K562 (cell line): ENCODE results near the gene MALRD1. TPM values are rescaled to one million over a fixed set of nuclear protein-coding genes. Genes with fewer than 3 reads are reported as not detected.

Source experiments
- ATF3 ChIP-seq, 2 experiments: fragments of 450-650 bp in 1 of 2; sonication (generic) in 1 of 2; formaldehyde crosslinking in 1 of 2; IDR thresholded peaks in 1 of 2; conservative IDR thresholded peaks in 1 of 2; 2 replicates each; pipeline versions ENCODE4 v1.6.1 to v1.8.1; 2016 to 2023; ENCODE audit warnings: mild to moderate bottlenecking in 2 of 2, moderate library complexity in 2 of 2, inconsistent platforms in 1 of 2, missing genetic modification reagents in 1 of 2
- ETV5 ChIP-seq: sonication (generic); formaldehyde crosslinking; IDR thresholded peaks from 2 replicates; pipeline ENCODE4 v1.4.0; 2020; ENCODE audit warnings: low read depth, mild to moderate bottlenecking, missing genetic modification reagents
- GATAD2A ChIP-seq: fragments of 450-650 bp; IDR thresholded peaks from 2 replicates; pipeline ENCODE4 v1.6.1; 2017
- HBP1 ChIP-seq: fragments of 450-650 bp; formaldehyde crosslinking; IDR thresholded peaks from 2 replicates; pipeline ENCODE4 v1.4.0; 2022; ENCODE audit warnings: missing genetic modification characterization
- PHB2 ChIP-seq: fragments of 450-650 bp; IDR thresholded peaks from 2 replicates; pipeline ENCODE4 v1.6.1; 2017; ENCODE audit warnings: low read depth
- RFX1 ChIP-seq: fragments of 450-650 bp; IDR thresholded peaks from 2 replicates; pipeline ENCODE4 v1.6.1; 2016; ENCODE audit warnings: mild to moderate bottlenecking, moderate library complexity
- TGIF2 ChIP-seq: sonication (generic); formaldehyde crosslinking; IDR thresholded peaks from 2 replicates; pipeline ENCODE4 v1.8.1; 2022; ENCODE audit warnings: mild to moderate bottlenecking, missing genetic modification reagents, moderate library complexity
- THRB ChIP-seq: fragments of 450-650 bp; formaldehyde crosslinking; conservative IDR thresholded peaks from 2 replicates; pipeline ENCODE4 v1.4.0; 2022; ENCODE audit warnings: mild to moderate bottlenecking, missing genetic modification characterization
- ZNF583 ChIP-seq: fragments of 250-450 bp; sonication (Bioruptor Pico); IDR thresholded peaks from 2 replicates; pipeline ENCODE4 v1.4.0; 2020
- polyA plus RNA-seq, 8 experiments: library from polyadenylated mRNA; depleted of rRNA in 4 of 8; stranded (reverse) in 5 of 8; unstranded in 3 of 8; fragments of >200 nt; fragmentation: Nextera tagmentation in 2 of 8; fragmentation: Illumina TruSeq in 1 of 8; extraction: Ambion mirVana in 2 of 8; extraction: Trizol in 1 of 8; gene quantifications; 2 replicates each; pipeline versions ENCODE4 v1.2.1 to v1.2.3, GENCODE V29; 2011 to 2014; ENCODE audit warnings: inconsistent platforms in 1 of 8, missing spikeins in 1 of 8
- total RNA-seq, 7 experiments: library from RNA; depleted of rRNA in 6 of 7; stranded (reverse); fragments of >200 nt in 6 of 7; fragmentation: Illumina TruSeq in 2 of 7; extraction: Trizol in 2 of 7; gene quantifications; 2 replicates each; pipeline versions ENCODE4 v1.2.1 to v1.2.3, GENCODE V29; 2011 to 2021; ENCODE audit warnings: low replicate concordance in 1 of 7
- TF ChIP-seq, protein P1 (sequence below): IDR thresholded peaks from 3 replicates; pipeline ENCODE4 v1.6.1; 2011; ENCODE audit warnings: borderline replicate concordance, mild to moderate bottlenecking, moderate library complexity; ENCODE audit not compliant: insufficient read length; ENCODE audit errors: extremely low read depth

The MALRD1 gene
- total and polyA plus RNA-seq, 9 of the 15 experiments (the other 6 are each of a cell fraction or from before 2014, with no cell fraction given), result not detected

- TF ChIP-seq ATF3 (IDR thresholded peaks at IDR 0.05), result no peak
- no peak for TF ChIP-seq ATF3 (CRISPR knock-in tag; conservative IDR thresholded peaks at IDR 0.05)
- no peak for TF ChIP-seq RFX1
- no peak for TF ChIP-seq TGIF2 (CRISPR knock-in tag)
- no peak for TF ChIP-seq HBP1 (CRISPR knock-in tag)
- no peak for TF ChIP-seq ETV5
- no peak for TF ChIP-seq GATAD2A
- TF ChIP-seq PHB2, result no peak
- TF ChIP-seq, protein P1, sequence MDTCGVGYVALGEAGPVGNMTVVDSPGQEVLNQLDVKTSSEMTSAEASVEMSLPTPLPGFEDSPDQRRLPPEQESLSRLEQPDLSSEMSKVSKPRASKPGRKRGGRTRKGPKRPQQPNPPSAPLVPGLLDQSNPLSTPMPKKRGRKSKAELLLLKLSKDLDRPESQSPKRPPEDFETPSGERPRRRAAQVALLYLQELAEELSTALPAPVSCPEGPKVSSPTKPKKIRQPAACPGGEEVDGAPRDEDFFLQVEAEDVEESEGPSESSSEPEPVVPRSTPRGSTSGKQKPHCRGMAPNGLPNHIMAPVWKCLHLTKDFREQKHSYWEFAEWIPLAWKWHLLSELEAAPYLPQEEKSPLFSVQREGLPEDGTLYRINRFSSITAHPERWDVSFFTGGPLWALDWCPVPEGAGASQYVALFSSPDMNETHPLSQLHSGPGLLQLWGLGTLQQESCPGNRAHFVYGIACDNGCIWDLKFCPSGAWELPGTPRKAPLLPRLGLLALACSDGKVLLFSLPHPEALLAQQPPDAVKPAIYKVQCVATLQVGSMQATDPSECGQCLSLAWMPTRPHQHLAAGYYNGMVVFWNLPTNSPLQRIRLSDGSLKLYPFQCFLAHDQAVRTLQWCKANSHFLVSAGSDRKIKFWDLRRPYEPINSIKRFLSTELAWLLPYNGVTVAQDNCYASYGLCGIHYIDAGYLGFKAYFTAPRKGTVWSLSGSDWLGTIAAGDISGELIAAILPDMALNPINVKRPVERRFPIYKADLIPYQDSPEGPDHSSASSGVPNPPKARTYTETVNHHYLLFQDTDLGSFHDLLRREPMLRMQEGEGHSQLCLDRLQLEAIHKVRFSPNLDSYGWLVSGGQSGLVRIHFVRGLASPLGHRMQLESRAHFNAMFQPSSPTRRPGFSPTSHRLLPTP, result no peak
- no peak for TF ChIP-seq ZNF583
- TF ChIP-seq THRB, result no peak
Measured at GRCh38 chr10:19713159-19713558, 664.6 kb downstream of the MALRD1 start (continued).
